K562 (cell line): ENCODE measurements around the gene TMEM138. TPM values are rescaled to one million over a fixed set of nuclear protein-coding genes. Genes with fewer than 3 reads are reported as not detected.

Experiments
- BDP1 ChIP-seq: IDR thresholded peaks from 3 replicates; pipeline ENCODE4 v1.6.1; 2011; ENCODE audit not compliant: insufficient read length, insufficient read depth
- BMI1 ChIP-seq: fragments of 150-350 bp; IDR thresholded peaks from 2 replicates; pipeline ENCODE4 v1.6.1; 2014; ENCODE audit warnings: low read length
- BRD9 ChIP-seq: fragments of 450-650 bp; IDR thresholded peaks from 2 replicates; pipeline ENCODE4 v1.6.1; 2018; ENCODE audit warnings: low read depth; ENCODE audit not compliant: partially characterized antibody
- ELF4 ChIP-seq: fragments of 450-650 bp; formaldehyde crosslinking; IDR thresholded peaks from 2 replicates; pipeline ENCODE4 v1.4.0; 2022; ENCODE audit warnings: missing genetic modification characterization
- EZH2 ChIP-seq: IDR thresholded peaks from 2 replicates; pipeline ENCODE4 v1.6.1; 2012; ENCODE audit warnings: low read depth, mild to moderate bottlenecking, inconsistent platforms, low read length, borderline replicate concordance
- FOXM1 ChIP-seq, 2 experiments: fragments of 450-650 bp in 1 of 2; sonication (generic) in 1 of 2; formaldehyde crosslinking in 1 of 2; IDR thresholded peaks; 2 replicates each; pipeline versions ENCODE4 v1.6.1 to v1.9.0; 2017 to 2022; ENCODE audit warnings: low read depth in 2 of 2, mild to moderate bottlenecking in 2 of 2, missing genetic modification reagents in 1 of 2, moderate library complexity in 1 of 2
- HEY1 ChIP-seq: fragments of 250-450 bp; sonication (Bioruptor Pico); IDR thresholded peaks from 2 replicates; pipeline ENCODE4 v1.5.0; 2020; ENCODE audit warnings: mild to moderate bottlenecking, moderate library complexity, borderline replicate concordance
- HNRNPL ChIP-seq: fragments of 200-400 bp; formaldehyde crosslinking; IDR thresholded peaks from 2 replicates; pipeline ENCODE4 v1.6.1; 2017; ENCODE audit warnings: low read depth, mild to moderate bottlenecking, low read length
- KDM5B ChIP-seq: fragments of 200-600 bp; sonication (generic); IDR thresholded peaks from 2 replicates; pipeline ENCODE4 v1.6.1; 2012; ENCODE audit warnings: low read depth, mild to moderate bottlenecking, moderate library complexity, low read length, control low read depth, inconsistent platforms; ENCODE audit not compliant: insufficient replicate concordance
- MEIS2 ChIP-seq: fragments of 450-650 bp; IDR thresholded peaks from 2 replicates; pipeline ENCODE4 v1.6.1; 2014; ENCODE audit warnings: mild to moderate bottlenecking; ENCODE audit not compliant: partially characterized antibody
- MXI1 ChIP-seq: IDR thresholded peaks from 2 replicates; pipeline ENCODE4 v1.6.1; 2011; ENCODE audit warnings: low read depth, mild to moderate bottlenecking, improper control_type of control experiment, low read length
- NR3C1 ChIP-seq: sonication (generic); formaldehyde crosslinking; IDR thresholded peaks from 2 replicates; pipeline ENCODE4 v1.8.1; 2022; ENCODE audit warnings: missing genetic modification reagents
- PHF21A ChIP-seq: fragments of 450-650 bp; IDR thresholded peaks from 2 replicates; pipeline ENCODE4 v1.6.1; 2017; ENCODE audit warnings: low read depth, borderline replicate concordance
- POLR2B ChIP-seq: fragments of 450-650 bp; IDR thresholded peaks from 2 replicates; pipeline ENCODE4 v1.6.1; 2018; ENCODE audit warnings: low read depth; ENCODE audit not compliant: partially characterized antibody
- POLR2H ChIP-seq: IDR thresholded peaks from 2 replicates; pipeline ENCODE4 v1.6.1; 2016; ENCODE audit warnings: missing genetic modification characterization, low read depth, mild to moderate bottlenecking, control low read depth, missing compliant biosample characterization, moderate library complexity
- PTBP1 ChIP-seq: fragments of 200-400 bp; formaldehyde crosslinking; IDR thresholded peaks from 2 replicates; pipeline ENCODE4 v1.6.1; 2017; ENCODE audit warnings: low read depth, low read length
- RB1 ChIP-seq: fragments of 450-650 bp; IDR thresholded peaks from 2 replicates; pipeline ENCODE4 v1.6.1; 2017; ENCODE audit warnings: low read depth, mild to moderate bottlenecking
- RNF2 ChIP-seq: sonication (generic); IDR thresholded peaks from 2 replicates; pipeline ENCODE4 v1.6.1; 2016
- SP1 ChIP-seq: sonication (generic); formaldehyde crosslinking; IDR thresholded peaks from 2 replicates; pipeline ENCODE4 v1.8.1; 2022; ENCODE audit warnings: mild to moderate bottlenecking, missing genetic modification reagents
- TAF1 ChIP-seq: IDR thresholded peaks from 2 replicates; pipeline ENCODE4 v1.6.1; 2011; ENCODE audit warnings: mild to moderate bottlenecking, low read length, moderate library complexity; ENCODE audit not compliant: insufficient read depth, control insufficient read depth, severe bottlenecking; ENCODE audit errors: extremely low read depth
- TAF7 ChIP-seq: fragments of 450-650 bp; IDR thresholded peaks from 2 replicates; pipeline ENCODE4 v1.6.1; 2016; ENCODE audit warnings: missing genetic modification characterization, missing compliant biosample characterization
- ZNF263 ChIP-seq: sonication (generic); formaldehyde crosslinking; IDR thresholded peaks from 2 replicates; pipeline ENCODE4 v1.8.0; 2022; ENCODE audit warnings: mild to moderate bottlenecking, missing genetic modification reagents, borderline replicate concordance
- ZNF639 ChIP-seq, 2 experiments: fragments of 200-800 bp in 1 of 2; sonication (Bioruptor generic) in 1 of 2; sonication (generic) in 1 of 2; formaldehyde crosslinking in 1 of 2; IDR thresholded peaks in 1 of 2; conservative IDR thresholded peaks in 1 of 2; 2 replicates each; pipeline versions ENCODE4 v1.5.0 to v1.6.1; 2016 to 2020; ENCODE audit warnings: missing compliant biosample characterization in 1 of 2, missing genetic modification characterization in 1 of 2, missing genetic modification reagents in 1 of 2
- polyA plus RNA-seq, 8 experiments: library from polyadenylated mRNA; depleted of rRNA in 4 of 8; stranded (reverse) in 5 of 8; unstranded in 3 of 8; fragments of >200 nt; fragmentation: Nextera tagmentation in 2 of 8; fragmentation: Illumina TruSeq in 1 of 8; extraction: Ambion mirVana in 2 of 8; extraction: Trizol in 1 of 8; gene quantifications; 2 replicates each; pipeline versions ENCODE4 v1.2.1 to v1.2.3, GENCODE V29; 2011 to 2014; ENCODE audit warnings: inconsistent platforms in 1 of 8, missing spikeins in 1 of 8
- total RNA-seq, 7 experiments: library from RNA; depleted of rRNA in 6 of 7; stranded (reverse); fragments of >200 nt in 6 of 7; fragmentation: Illumina TruSeq in 2 of 7; extraction: Trizol in 2 of 7; gene quantifications; 2 replicates each; pipeline versions ENCODE4 v1.2.1 to v1.2.3, GENCODE V29; 2011 to 2021; ENCODE audit warnings: low replicate concordance in 1 of 7
- TF ChIP-seq, protein P1 (sequence below): sonication (generic); formaldehyde crosslinking; IDR thresholded peaks from 2 replicates; pipeline ENCODE4 v1.8.0; 2022; ENCODE audit warnings: mild to moderate bottlenecking, missing genetic modification reagents

Gene TMEM138
- total and polyA plus RNA-seq, 9 of the 15 experiments (the other 6 are each of a cell fraction or from before 2014, with no cell fraction given) = 23.2 to 168 (median 63.1) TPM

GRCh38 chr11:61332797-61333549 lies 29.2 kb upstream of the TMEM138 start, which contains the start of the genes DDB1 and TKFC (continued):
- TF ChIP-seq POLR2H (tag) (no peak; the same call in 1 of the 2 replicates), KDM5B (peak; percentile 86), BRD9 (peak; percentile 44), MXI1 (peak; percentile 82; the same call in 1 of the 2 replicates), ZNF263 (peak; percentile 55; the same call in 1 of the 2 replicates), HEY1 (no peak), EZH2 (no peak), TAF1 (peak; percentile 93), POLR2B (peak; percentile 81), NR3C1 (CRISPR knock-in tag) (no peak), RNF2 (0 out of 2 replicates have a peak, but pooled peaks have one; percentile 30), MEIS2 (no peak), ELF4 (CRISPR knock-in tag) (no peak), BMI1 (no peak), HNRNPL (0 out of 2 replicates have a peak, but pooled peaks have one; percentile 49), PHF21A (no peak), RB1 (peak; percentile 76), BDP1 (no peak), TAF7 (tag) (0 out of 2 replicates have a peak, but pooled peaks have one; percentile 11), FOXM1 (IDR thresholded peaks at IDR 0.05; ENCODE audit: low read depth) (peak; percentile 20; the same call in 1 of the 2 replicates), FOXM1 (CRISPR knock-in tag; IDR thresholded peaks at IDR 0.05; ENCODE audit: low read depth) (peak; percentile 92), ZNF639 (CRISPR knock-in tag; conservative IDR thresholded peaks at IDR 0.05 in 1 of 2, IDR thresholded peaks at IDR 0.05 in 1 of 2) (peak in 1 of 2 experiments; percentile 60; a peak in 1 of 4 replicates), PTBP1 (no peak), SP1 (peak; percentile 73; the same call in 1 of the 2 replicates)
- TF ChIP-seq, protein P1, sequence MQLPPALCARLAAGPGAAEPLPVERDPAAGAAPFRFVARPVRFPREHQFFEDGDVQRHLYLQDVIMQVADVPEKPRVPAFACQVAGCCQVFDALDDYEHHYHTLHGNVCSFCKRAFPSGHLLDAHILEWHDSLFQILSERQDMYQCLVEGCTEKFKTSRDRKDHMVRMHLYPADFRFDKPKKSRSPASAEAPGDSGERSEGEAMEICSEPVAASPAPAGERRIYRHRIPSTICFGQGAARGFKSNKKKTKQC (CRISPR knock-in tag) = peak; percentile 54; the same call in 1 of the 2 replicates
